K562 (cell line): ENCODE results near the gene ACOT9. TPM values are rescaled to one million over a fixed set of nuclear protein-coding genes. Genes with fewer than 3 reads are reported as not detected.

Experiments used
- HMGN3 ChIP-seq: IDR thresholded peaks from 2 replicates; pipeline ENCODE4 v1.6.1; 2011; ENCODE audit warnings: borderline replicate concordance, low read depth, mild to moderate bottlenecking, mixed read lengths, low read length; ENCODE audit not compliant: insufficient read length; ENCODE audit errors: extremely low read depth
- KAT2B ChIP-seq: IDR thresholded peaks from one replicate; pipeline ENCODE4 v1.6.1; 2012; ENCODE audit warnings: low read depth, mild to moderate bottlenecking, control low read depth, inconsistent platforms, low read length, moderate library complexity
- ZNF740 ChIP-seq, 3 experiments: fragments of 200-800 bp in 1 of 3; sonication (Bioruptor generic) in 1 of 3; sonication (generic) in 1 of 3; formaldehyde crosslinking in 1 of 3; IDR thresholded peaks; 2 replicates each; pipeline versions ENCODE4 v1.6.1 to v1.8.0; 2016 to 2022; ENCODE audit warnings: mild to moderate bottlenecking in 2 of 3, missing compliant biosample characterization in 2 of 3, missing genetic modification characterization in 2 of 3, missing genetic modification reagents in 1 of 3
- polyA plus RNA-seq, 8 experiments: library from polyadenylated mRNA; depleted of rRNA in 4 of 8; stranded (reverse) in 5 of 8; unstranded in 3 of 8; fragments of >200 nt; fragmentation: Nextera tagmentation in 2 of 8; fragmentation: Illumina TruSeq in 1 of 8; extraction: Ambion mirVana in 2 of 8; extraction: Trizol in 1 of 8; gene quantifications; 2 replicates each; pipeline versions ENCODE4 v1.2.1 to v1.2.3, GENCODE V29; 2011 to 2014; ENCODE audit warnings: inconsistent platforms in 1 of 8, missing spikeins in 1 of 8
- total RNA-seq, 7 experiments: library from RNA; depleted of rRNA in 6 of 7; stranded (reverse); fragments of >200 nt in 6 of 7; fragmentation: Illumina TruSeq in 2 of 7; extraction: Trizol in 2 of 7; gene quantifications; 2 replicates each; pipeline versions ENCODE4 v1.2.1 to v1.2.3, GENCODE V29; 2011 to 2021; ENCODE audit warnings: low replicate concordance in 1 of 7
- TF ChIP-seq, protein P1 (sequence below): sonication (generic); formaldehyde crosslinking; IDR thresholded peaks from 2 replicates; pipeline ENCODE4 v1.4.0; 2020; ENCODE audit warnings: mild to moderate bottlenecking, missing genetic modification reagents
- TF ChIP-seq, protein P2 (sequence below), 3 experiments: IDR thresholded peaks in 2 of 3; conservative IDR thresholded peaks in 1 of 3; 2 replicates each; pipeline ENCODE4 v1.5.1; 2011 to 2012; ENCODE audit warnings: low read length in 3 of 3, mild to moderate bottlenecking in 3 of 3, control low read depth in 2 of 3, improper control_type of control experiment in 1 of 3, inconsistent platforms in 1 of 3, low read depth in 1 of 3, mixed read lengths in 1 of 3, moderate library complexity in 1 of 3; ENCODE audit not compliant: insufficient read depth in 2 of 3
- TF ChIP-seq, protein P3 (sequence below), 2 experiments: IDR thresholded peaks; 2 replicates each; pipeline ENCODE4 v1.6.1; 2012; ENCODE audit warnings: improper control_type of control experiment in 2 of 2, low read depth in 2 of 2, low read length in 2 of 2, borderline replicate concordance in 1 of 2

Gene ACOT9
- total and polyA plus RNA-seq, 9 of the 15 experiments (the other 6 are each of a cell fraction or from before 2014, with no cell fraction given) = 31.2 to 80.9 (median 45.3) TPM

DNA sequence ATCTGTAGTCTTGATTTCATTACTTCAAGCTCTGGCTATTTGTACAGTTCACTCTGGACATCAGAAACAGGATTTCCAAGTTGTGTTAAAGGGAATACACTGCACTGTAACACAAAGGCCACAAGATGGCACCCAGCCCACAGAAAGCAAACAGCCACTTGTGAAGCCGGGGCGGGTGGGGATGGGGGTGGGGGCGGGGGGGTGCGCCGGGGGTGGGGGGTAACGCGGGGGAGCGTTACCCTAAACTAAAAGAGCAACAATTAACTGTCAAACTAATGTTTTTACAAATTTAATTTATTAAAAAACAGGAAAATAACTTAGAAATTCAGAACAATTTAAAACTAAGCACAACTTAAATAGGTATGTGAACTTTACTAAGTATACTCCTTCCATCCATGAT is 48.5 kb downstream of the ACOT9 start (continued):
- TF ChIP-seq, protein P1, sequence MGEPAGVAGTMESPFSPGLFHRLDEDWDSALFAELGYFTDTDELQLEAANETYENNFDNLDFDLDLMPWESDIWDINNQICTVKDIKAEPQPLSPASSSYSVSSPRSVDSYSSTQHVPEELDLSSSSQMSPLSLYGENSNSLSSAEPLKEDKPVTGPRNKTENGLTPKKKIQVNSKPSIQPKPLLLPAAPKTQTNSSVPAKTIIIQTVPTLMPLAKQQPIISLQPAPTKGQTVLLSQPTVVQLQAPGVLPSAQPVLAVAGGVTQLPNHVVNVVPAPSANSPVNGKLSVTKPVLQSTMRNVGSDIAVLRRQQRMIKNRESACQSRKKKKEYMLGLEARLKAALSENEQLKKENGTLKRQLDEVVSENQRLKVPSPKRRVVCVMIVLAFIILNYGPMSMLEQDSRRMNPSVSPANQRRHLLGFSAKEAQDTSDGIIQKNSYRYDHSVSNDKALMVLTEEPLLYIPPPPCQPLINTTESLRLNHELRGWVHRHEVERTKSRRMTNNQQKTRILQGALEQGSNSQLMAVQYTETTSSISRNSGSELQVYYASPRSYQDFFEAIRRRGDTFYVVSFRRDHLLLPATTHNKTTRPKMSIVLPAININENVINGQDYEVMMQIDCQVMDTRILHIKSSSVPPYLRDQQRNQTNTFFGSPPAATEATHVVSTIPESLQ (CRISPR knock-in tag) = no peak
- TF ChIP-seq ZNF740 (CRISPR knock-in tag; IDR thresholded peaks at IDR 0.05) = no peak
- peak in 1 of 2 experiments; percentile 67; a peak in 2 of 4 replicates for TF ChIP-seq ZNF740 (tag; IDR thresholded peaks at IDR 0.05)
- no peak for TF ChIP-seq HMGN3
- TF ChIP-seq, protein P2, sequence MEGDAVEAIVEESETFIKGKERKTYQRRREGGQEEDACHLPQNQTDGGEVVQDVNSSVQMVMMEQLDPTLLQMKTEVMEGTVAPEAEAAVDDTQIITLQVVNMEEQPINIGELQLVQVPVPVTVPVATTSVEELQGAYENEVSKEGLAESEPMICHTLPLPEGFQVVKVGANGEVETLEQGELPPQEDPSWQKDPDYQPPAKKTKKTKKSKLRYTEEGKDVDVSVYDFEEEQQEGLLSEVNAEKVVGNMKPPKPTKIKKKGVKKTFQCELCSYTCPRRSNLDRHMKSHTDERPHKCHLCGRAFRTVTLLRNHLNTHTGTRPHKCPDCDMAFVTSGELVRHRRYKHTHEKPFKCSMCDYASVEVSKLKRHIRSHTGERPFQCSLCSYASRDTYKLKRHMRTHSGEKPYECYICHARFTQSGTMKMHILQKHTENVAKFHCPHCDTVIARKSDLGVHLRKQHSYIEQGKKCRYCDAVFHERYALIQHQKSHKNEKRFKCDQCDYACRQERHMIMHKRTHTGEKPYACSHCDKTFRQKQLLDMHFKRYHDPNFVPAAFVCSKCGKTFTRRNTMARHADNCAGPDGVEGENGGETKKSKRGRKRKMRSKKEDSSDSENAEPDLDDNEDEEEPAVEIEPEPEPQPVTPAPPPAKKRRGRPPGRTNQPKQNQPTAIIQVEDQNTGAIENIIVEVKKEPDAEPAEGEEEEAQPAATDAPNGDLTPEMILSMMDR (IDR thresholded peaks at IDR 0.05 in 2 of 3, conservative IDR thresholded peaks at IDR 0.05 in 1 of 3; ENCODE audit: insufficient read depth in 2 of 3, low read depth in 1 of 3, low read length in 3 of 3) = peak in 2 of 3 experiments; percentile 67 to 72; a peak in 4 of 6 replicates
- no peak for TF ChIP-seq KAT2B
- TF ChIP-seq, protein P3, sequence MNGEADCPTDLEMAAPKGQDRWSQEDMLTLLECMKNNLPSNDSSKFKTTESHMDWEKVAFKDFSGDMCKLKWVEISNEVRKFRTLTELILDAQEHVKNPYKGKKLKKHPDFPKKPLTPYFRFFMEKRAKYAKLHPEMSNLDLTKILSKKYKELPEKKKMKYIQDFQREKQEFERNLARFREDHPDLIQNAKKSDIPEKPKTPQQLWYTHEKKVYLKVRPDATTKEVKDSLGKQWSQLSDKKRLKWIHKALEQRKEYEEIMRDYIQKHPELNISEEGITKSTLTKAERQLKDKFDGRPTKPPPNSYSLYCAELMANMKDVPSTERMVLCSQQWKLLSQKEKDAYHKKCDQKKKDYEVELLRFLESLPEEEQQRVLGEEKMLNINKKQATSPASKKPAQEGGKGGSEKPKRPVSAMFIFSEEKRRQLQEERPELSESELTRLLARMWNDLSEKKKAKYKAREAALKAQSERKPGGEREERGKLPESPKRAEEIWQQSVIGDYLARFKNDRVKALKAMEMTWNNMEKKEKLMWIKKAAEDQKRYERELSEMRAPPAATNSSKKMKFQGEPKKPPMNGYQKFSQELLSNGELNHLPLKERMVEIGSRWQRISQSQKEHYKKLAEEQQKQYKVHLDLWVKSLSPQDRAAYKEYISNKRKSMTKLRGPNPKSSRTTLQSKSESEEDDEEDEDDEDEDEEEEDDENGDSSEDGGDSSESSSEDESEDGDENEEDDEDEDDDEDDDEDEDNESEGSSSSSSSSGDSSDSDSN (IDR thresholded peaks at IDR 0.05; ENCODE audit: borderline replicate concordance in 1 of 2, low read depth in 2 of 2, low read length in 2 of 2) = no peak
- TF ChIP-seq, all 486 proteins: peak for 6
